HG02623 (cell line): ENCODE data around the gene TBC1D3H.
"Not testable (repeated sequence)": the region's sequence is repeated elsewhere in the genome, so short reads cannot be mapped to it uniquely, and the experiment has no call there.

Source experiments
- ATAC-seq: cut with Tn5 transposase; IDR thresholded peaks from one replicate; pipeline ENCODE4 v1.9.1; 2021; ENCODE audit warnings: moderate library complexity; ENCODE audit not compliant: unreplicated experiment

The TBC1D3H gene

DNA sequence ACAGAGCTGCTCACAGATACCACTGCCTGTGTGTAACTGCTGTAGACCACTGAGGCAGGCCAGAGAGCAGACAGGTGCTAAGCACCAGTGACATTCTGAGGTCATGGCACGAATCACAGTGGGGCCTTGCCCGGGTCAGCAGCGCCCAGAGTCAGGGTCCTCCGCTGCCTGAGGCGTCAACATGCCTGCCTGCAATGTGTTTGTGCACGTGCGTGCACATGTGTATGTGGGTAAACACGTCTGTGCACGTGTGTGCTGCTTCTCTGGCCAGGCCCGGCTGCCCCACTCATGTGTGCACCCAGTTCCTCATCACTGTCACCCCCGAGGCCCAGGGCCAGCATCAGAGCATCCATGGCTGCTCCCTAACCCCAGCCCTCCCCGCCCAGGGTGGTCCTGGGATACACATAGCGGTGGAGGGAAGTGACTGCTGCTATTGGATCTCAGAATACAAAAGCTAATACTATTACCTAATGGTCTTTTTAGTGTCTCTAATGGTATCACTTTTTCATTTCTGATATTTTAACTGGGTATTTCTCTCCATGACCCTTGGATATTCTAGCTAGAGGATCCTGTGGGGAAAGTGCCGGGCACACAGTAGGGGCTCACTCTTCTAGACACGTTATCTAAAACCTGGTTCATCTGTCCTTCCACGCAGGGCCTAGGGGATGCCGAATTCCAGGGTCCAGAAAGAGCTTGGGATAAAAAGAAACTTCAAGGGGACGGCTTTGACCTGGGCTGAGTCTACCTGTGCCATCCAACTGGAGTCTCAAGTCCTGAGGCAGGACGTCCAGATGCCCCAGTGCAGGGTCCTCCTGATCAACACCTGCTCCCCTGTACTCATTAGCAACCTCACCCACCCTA, at the start of gene TBC1D3H:
TBC1D3H (minus strand) TSS at position 51 of the 861 bp plus-strand sequence. CDS start 1,540 bp downstream, outside the sequence.
- not testable (repeated sequence) for ATAC-seq

DNA sequence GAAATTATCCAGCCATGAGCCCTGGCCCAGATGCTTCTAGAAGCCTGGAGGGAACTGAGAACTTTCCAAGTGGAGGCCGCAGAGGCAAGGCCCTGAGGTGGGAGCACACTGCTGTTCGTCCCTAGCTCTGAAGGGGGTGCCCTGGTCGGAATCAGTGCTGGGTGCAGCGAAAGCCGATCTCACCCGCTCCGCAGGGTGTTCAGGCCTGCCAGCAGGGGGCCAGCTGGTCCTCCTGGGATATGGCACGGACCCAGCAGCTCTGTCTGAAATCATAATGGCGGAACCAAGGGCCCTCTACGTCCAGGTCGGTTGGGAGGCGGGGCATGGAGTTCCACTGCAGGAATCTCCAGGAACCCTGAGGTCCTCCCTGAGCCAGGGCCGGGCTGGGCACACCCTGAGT, 40.7 kb upstream of the TBC1D3H start:
- not testable (repeated sequence) for ATAC-seq

GRCh38 chr17:36415180-36415941, 27.1 kb upstream of the TBC1D3H start:
- not testable (repeated sequence) for ATAC-seq

DNA sequence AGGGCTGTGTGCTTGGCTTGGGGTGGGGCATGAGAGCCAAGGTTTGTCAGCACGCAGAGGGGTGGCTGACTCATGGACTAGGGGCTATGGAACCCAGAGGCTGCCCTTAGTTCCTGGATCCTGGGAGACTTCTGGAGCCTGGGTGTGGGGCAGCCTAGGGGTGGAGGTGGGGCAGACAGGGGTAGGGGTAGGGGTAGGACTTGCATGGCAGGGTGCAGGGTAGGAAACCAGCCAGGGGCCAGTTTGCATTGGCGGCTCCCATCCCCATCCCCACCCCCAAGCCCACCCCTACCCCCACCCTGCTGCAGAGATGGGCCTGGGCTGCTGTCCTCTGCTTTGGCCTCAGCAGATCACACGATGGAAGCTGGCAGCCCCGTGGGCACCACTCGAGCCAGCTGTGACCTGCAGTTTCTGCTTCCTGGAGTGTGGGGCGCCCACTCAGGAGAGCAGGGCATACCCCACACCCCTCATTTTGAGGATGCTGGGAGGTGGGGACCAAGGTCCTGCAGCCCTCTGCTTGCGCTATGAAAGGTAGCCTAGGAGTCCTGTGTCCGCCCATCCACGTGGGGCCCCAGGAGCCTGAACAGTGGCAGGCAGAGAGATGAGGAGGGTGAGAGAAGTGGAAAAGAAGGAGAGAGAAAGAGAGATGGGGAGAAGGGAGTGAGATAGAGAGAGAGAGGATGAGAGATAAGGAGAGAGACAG, 2.9 kb upstream of the TBC1D3H start:
- not testable (repeated sequence) for ATAC-seq

DNA sequence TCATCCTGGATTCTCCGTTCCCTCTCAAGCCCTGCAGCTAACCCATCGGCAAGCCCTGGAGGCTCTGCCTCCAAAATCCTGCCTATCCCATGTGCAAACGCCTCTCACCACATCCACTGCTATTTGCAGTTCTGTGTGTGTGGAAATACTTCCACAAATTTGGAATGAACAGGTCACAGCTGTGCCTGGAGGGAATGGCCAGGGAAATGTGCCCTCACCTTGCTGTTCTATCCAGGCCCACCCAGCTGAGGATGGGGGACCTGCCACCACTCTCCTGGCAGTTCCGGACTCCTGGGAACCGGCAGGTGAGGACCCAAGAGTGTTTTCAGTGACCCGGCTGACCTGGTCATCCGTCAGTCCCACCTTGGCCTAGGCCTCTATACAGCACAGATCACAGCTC, 12.3 kb downstream of the TBC1D3H start:
- not testable (repeated sequence) for ATAC-seq

DNA sequence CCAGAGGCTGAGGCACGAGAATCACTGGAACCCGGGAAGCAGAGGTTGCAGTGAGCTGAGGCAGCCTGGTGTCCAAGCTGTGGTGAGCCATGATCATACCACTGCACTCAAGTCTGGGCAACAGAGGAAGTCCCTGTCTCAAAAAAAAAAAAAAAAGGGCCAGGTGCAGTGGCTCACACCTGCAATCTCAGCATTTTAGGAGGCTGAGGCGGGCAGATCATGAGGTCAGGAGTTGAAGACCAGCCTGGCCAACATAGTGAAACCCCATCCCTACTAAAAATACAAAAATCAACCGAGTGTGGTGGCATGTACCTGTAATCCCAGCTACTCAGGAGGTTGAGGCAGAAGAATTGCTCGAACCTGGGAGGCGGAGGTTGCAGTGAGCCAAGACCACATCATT, 25.7 kb downstream of the TBC1D3H start:
- ATAC-seq = not testable (repeated sequence)
